GM23338 (cell line): ENCODE measurements around the gene RNASEH2A. TPM values are rescaled to one million over a fixed set of nuclear protein-coding genes. Genes with fewer than 3 reads are reported as not detected.

Experiments used
- ATAC-seq: fragments of 200-7000 bp; cut with Tn5 transposase; 3 replicates; pipeline ENCODE4 v1.9.1; 2020
- DNase-seq: peaks from one replicate; pipeline ENCODE4 v3.0.0-alpha.2; 2015; ENCODE audit warnings: low spot score
- H2AFZ ChIP-seq: fragments of 200-600 bp; sonication (generic); 2 replicates; pipeline ENCODE4 v1.8.0; 2016; ENCODE audit warnings: antibody characterized with exemption, mild to moderate bottlenecking, moderate library complexity
- H3F3A ChIP-seq: fragments of 200-600 bp; sonication (generic); replicated peaks from 2 replicates; pipeline ENCODE4 v1.8.0; 2017; ENCODE audit warnings: antibody characterized with exemption, mixed run types, low read depth
- H3K27ac ChIP-seq: fragments of 200-600 bp; sonication (generic); 2 replicates; pipeline ENCODE4 v1.6.1; 2016; ENCODE audit warnings: low read depth
- H3K27me3 ChIP-seq: fragments of 200-600 bp; sonication (generic); 2 replicates; pipeline ENCODE4 v1.8.0; 2016; ENCODE audit warnings: mild to moderate bottlenecking, mixed run types, moderate library complexity; ENCODE audit not compliant: insufficient read depth
- H3K36me3 ChIP-seq: fragments of 200-600 bp; sonication (generic); 2 replicates; pipeline ENCODE4 v1.8.0; 2016; ENCODE audit warnings: mild to moderate bottlenecking; ENCODE audit not compliant: insufficient read depth
- H3K4me1 ChIP-seq: fragments of 200-600 bp; sonication (generic); 2 replicates; pipeline ENCODE4 v1.8.0; 2016; ENCODE audit warnings: mild to moderate bottlenecking, moderate library complexity; ENCODE audit not compliant: insufficient read depth
- H3K4me2 ChIP-seq: fragments of 200-600 bp; sonication (generic); 2 replicates; pipeline ENCODE4 v1.7.1; 2017; ENCODE audit warnings: mixed run types
- H3K4me3 ChIP-seq: fragments of 200-600 bp; sonication (generic); 2 replicates; pipeline ENCODE4 v1.6.1; 2016; ENCODE audit warnings: mixed run types
- H3K79me2 ChIP-seq: fragments of 200-600 bp; sonication (generic); replicated peaks from 2 replicates; pipeline ENCODE4 v1.8.0; 2017; ENCODE audit warnings: mild to moderate bottlenecking; ENCODE audit not compliant: insufficient read depth
- H3K9me2 ChIP-seq: fragments of 200-600 bp; sonication (generic); 2 replicates; pipeline ENCODE4 v1.8.0; 2017; ENCODE audit not compliant: insufficient read depth
- H4K20me1 ChIP-seq: fragments of 200-600 bp; sonication (generic); replicated peaks from 2 replicates; pipeline ENCODE4 v1.8.0; 2017; ENCODE audit warnings: mild to moderate bottlenecking; ENCODE audit not compliant: insufficient read depth
- H3K27ac Mint-ChIP-seq: 2 replicates; pipeline ENCODE4 v1.8.0; 2020; ENCODE audit warnings: inconsistent platforms, mild to moderate bottlenecking, moderate library complexity, mixed read lengths
- H3K27me3 Mint-ChIP-seq: 3 replicates; pipeline ENCODE4 v1.8.0; 2022; ENCODE audit warnings: low read depth, mild to moderate bottlenecking, moderate library complexity, mixed read lengths, inconsistent platforms; ENCODE audit not compliant: insufficient read depth, poor library complexity
- H3K36me3 Mint-ChIP-seq: 3 replicates; pipeline ENCODE4 v1.8.0; 2021; ENCODE audit warnings: low read depth, mild to moderate bottlenecking, inconsistent platforms, moderate library complexity, mixed read lengths
- H3K4me1 Mint-ChIP-seq: 3 replicates; pipeline ENCODE4 v1.8.0; 2020; ENCODE audit warnings: mild to moderate bottlenecking, inconsistent platforms, mixed read lengths
- H3K4me3 Mint-ChIP-seq: 3 replicates; pipeline ENCODE4 v1.8.0; 2021; ENCODE audit warnings: moderate library complexity, mild to moderate bottlenecking, inconsistent platforms, mixed read lengths
- H3K9me3 Mint-ChIP-seq: 3 replicates; pipeline ENCODE4 v1.8.0; 2020; ENCODE audit warnings: moderate library complexity, mild to moderate bottlenecking, inconsistent platforms, mixed read lengths
- CREB1 ChIP-seq: fragments of 250-450 bp; sonication (Bioruptor Pico); IDR thresholded peaks from 2 replicates; pipeline ENCODE4 v1.5.0; 2020; ENCODE audit warnings: low read depth, mild to moderate bottlenecking, moderate library complexity
- EZH2 ChIP-seq: fragments of 200-600 bp; sonication (generic); IDR thresholded peaks from one replicate; pipeline ENCODE4 v1.8.0; 2017; ENCODE audit warnings: antibody characterized with exemption, mild to moderate bottlenecking, low read depth; ENCODE audit not compliant: unreplicated experiment
- EZH2phosphoT487 ChIP-seq: fragments of 200-600 bp; sonication (generic); IDR thresholded peaks from one replicate; pipeline ENCODE4 v1.8.1; 2018; ENCODE audit warnings: antibody characterized with exemption; ENCODE audit not compliant: unreplicated experiment
- JUNB ChIP-seq: IDR thresholded peaks from one replicate; pipeline ENCODE4 v1.6.1; 2016; ENCODE audit warnings: antibody characterized with exemption; ENCODE audit not compliant: unreplicated experiment
- NANOG ChIP-seq: IDR thresholded peaks from 2 replicates; pipeline ENCODE4 v1.6.1; 2016; ENCODE audit warnings: antibody characterized with exemption, borderline replicate concordance
- POLR2AphosphoS5 ChIP-seq: IDR thresholded peaks from 2 replicates; pipeline ENCODE4 v1.6.1; 2016; ENCODE audit warnings: antibody characterized with exemption, low read depth
- STAT1 ChIP-seq: IDR thresholded peaks from one replicate; pipeline ENCODE4 v1.6.1; 2016; ENCODE audit warnings: antibody characterized with exemption; ENCODE audit not compliant: unreplicated experiment
- ZNF331 ChIP-seq: fragments of 250-450 bp; sonication (Bioruptor Pico); IDR thresholded peaks from 2 replicates; pipeline ENCODE4 v1.5.0; 2020; ENCODE audit warnings: low read depth, mild to moderate bottlenecking, moderate library complexity
- polyA plus RNA-seq: library from polyadenylated mRNA; unstranded; fragments of >200 nt; fragmentation: Nextera tagmentation; extraction: Ambion mirVana; gene quantifications from 2 replicates; pipeline ENCODE4 v1.2.1, GENCODE V29; 2016
- total RNA-seq: library from RNA; depleted of rRNA; stranded (reverse); fragments of >200 nt; shearing (Covaris generic); gene quantifications from 2 replicates; pipeline ENCODE4 v1.2.3, GENCODE V29; 2014
- TF ChIP-seq, protein P1 (sequence below): fragments of 250-450 bp; sonication (Bioruptor Pico); IDR thresholded peaks from 2 replicates; pipeline ENCODE4 v1.5.0; 2020; ENCODE audit warnings: mild to moderate bottlenecking, moderate library complexity
- TF ChIP-seq, protein P2 (sequence below): IDR thresholded peaks from one replicate; pipeline ENCODE4 v1.6.1; 2018; ENCODE audit warnings: antibody characterized with exemption; ENCODE audit not compliant: unreplicated experiment
- TF ChIP-seq, protein P3 (sequence below), 2 experiments: fragments of 200-600 bp in 1 of 2; sonication (generic) in 1 of 2; conservative IDR thresholded peaks; 2 replicates each; pipeline versions ENCODE4 v1.5.1 to v1.6.1; 2016 to 2017; ENCODE audit warnings: antibody characterized with exemption in 2 of 2, low read depth in 2 of 2, mild to moderate bottlenecking in 2 of 2, moderate library complexity in 1 of 2

The RNASEH2A gene
- total and polyA plus RNA-seq, 2 experiments from 2014 or later, result 39.4 to 68.2 TPM

DNA sequence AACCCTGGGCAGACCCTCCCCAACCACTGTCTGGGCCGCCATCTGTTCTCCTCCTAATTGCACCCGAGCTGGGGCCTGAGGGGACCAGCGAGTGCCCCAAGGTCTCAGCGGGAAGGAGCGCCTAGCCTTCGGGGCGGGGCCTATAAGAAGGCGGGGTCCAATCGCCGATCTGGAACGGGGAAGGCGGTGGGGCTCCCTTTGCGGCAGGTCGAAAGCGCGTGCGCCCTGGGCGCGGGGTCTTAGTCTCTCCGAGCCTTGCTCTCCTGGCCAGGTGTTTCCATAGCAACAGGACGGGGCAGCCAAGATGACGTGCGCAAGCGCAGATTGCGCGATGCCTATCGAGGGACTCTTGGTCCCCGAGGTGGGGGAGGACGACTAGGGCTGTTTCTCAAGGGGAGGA is 34.7 kb downstream of the RNASEH2A start:
- H3K27me3 Mint-ChIP-seq, result peaks cover 17% of the 10 kb centered on the region
- ATAC-seq (peak; percentile 73), DNase-seq (peak; percentile 100)
- H3K9me3 Mint-ChIP-seq, result no peaks in the 10 kb centered on the region; the same call in 2 of the 3 replicates
- Histone ChIP-seq H3K27me3 (no peaks in the 10 kb centered on the region), H3K27ac (peak overlapping the region; percentile 78), H3K4me2 (peak overlapping the region; percentile 76), H3K79me2 (peaks cover 8% of the 10 kb centered on the region), H2AFZ (no peak overlapping the region), H3K9me2 (no peaks in the 10 kb centered on the region), H4K20me1 (peaks cover 11% of the 10 kb centered on the region), H3K36me3 (no peaks in the 10 kb centered on the region), H3K4me1 (peaks cover 19% of the 10 kb centered on the region), H3F3A (peaks cover 40% of the 10 kb centered on the region), H3K4me3 (peak overlapping the region; percentile 54)
- H3K4me1 Mint-ChIP-seq, result peaks cover 40% of the 10 kb centered on the region
- peak overlapping the region; percentile 79 for H3K4me3 Mint-ChIP-seq
- TF ChIP-seq, protein P1, sequence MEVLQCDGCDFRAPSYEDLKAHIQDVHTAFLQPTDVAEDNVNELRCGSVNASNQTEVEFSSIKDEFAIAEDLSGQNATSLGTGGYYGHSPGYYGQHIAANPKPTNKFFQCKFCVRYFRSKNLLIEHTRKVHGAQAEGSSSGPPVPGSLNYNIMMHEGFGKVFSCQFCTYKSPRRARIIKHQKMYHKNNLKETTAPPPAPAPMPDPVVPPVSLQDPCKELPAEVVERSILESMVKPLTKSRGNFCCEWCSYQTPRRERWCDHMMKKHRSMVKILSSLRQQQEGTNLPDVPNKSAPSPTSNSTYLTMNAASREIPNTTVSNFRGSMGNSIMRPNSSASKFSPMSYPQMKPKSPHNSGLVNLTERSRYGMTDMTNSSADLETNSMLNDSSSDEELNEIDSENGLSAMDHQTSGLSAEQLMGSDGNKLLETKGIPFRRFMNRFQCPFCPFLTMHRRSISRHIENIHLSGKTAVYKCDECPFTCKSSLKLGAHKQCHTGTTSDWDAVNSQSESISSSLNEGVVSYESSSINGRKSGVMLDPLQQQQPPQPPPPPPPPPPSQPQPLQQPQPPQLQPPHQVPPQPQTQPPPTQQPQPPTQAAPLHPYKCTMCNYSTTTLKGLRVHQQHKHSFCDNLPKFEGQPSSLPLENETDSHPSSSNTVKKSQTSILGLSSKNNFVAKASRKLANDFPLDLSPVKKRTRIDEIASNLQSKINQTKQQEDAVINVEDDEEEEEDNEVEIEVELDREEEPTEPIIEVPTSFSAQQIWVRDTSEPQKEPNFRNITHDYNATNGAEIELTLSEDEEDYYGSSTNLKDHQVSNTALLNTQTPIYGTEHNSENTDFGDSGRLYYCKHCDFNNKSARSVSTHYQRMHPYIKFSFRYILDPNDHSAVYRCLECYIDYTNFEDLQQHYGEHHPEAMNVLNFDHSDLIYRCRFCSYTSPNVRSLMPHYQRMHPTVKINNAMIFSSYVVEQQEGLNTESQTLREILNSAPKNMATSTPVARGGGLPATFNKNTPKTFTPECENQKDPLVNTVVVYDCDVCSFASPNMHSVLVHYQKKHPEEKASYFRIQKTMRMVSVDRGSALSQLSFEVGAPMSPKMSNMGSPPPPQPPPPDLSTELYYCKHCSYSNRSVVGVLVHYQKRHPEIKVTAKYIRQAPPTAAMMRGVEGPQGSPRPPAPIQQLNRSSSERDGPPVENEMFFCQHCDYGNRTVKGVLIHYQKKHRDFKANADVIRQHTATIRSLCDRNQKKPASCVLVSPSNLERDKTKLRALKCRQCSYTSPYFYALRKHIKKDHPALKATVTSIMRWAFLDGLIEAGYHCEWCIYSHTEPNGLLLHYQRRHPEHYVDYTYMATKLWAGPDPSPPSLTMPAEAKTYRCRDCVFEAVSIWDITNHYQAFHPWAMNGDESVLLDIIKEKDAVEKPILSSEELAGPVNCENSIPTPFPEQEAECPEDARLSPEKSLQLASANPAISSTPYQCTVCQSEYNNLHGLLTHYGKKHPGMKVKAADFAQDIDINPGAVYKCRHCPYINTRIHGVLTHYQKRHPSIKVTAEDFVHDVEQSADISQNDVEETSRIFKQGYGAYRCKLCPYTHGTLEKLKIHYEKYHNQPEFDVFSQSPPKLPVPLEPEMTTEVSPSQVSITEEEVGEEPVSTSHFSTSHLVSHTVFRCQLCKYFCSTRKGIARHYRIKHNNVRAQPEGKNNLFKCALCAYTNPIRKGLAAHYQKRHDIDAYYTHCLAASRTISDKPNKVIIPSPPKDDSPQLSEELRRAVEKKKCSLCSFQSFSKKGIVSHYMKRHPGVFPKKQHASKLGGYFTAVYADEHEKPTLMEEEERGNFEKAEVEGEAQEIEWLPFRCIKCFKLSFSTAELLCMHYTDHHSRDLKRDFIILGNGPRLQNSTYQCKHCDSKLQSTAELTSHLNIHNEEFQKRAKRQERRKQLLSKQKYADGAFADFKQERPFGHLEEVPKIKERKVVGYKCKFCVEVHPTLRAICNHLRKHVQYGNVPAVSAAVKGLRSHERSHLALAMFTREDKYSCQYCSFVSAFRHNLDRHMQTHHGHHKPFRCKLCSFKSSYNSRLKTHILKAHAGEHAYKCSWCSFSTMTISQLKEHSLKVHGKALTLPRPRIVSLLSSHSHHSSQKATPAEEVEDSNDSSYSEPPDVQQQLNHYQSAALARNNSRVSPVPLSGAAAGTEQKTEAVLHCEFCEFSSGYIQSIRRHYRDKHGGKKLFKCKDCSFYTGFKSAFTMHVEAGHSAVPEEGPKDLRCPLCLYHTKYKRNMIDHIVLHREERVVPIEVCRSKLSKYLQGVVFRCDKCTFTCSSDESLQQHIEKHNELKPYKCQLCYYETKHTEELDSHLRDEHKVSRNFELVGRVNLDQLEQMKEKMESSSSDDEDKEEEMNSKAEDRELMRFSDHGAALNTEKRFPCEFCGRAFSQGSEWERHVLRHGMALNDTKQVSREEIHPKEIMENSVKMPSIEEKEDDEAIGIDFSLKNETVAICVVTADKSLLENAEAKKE, result no peak
- 0 out of 2 replicates have a peak, but pooled peaks have one; percentile 26 for TF ChIP-seq CREB1 (CRISPR knock-in tag)
- peak overlapping the region; percentile 98 for H3K27ac Mint-ChIP-seq
- H3K36me3 Mint-ChIP-seq, result peaks cover 9% of the 10 kb centered on the region; the same call in 1 of the 3 replicates

DNA sequence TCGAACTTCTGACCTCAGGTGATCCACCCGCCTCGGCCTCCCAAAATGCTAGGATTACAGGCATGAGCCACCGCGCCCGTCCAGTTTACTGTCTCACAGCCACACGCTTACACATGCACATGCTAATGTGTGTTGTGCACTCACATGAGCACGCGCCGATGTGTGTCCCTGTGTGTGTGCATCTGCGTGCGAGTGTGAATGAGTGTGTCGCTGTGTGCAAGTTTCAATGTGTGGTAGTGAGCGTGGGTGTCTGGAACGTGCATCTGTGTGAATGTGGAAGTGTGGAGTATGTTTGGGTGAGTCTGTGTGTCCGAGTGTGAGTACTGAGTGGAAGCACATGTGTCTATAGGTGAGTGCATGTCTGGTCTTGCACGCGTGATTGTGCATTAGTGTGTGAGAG is 36.1 kb downstream of the RNASEH2A start:
- Histone ChIP-seq H3F3A (peaks cover 35% of the 10 kb centered on the region), H2AFZ (no peak overlapping the region), H4K20me1 (peaks cover 11% of the 10 kb centered on the region), H3K79me2 (peaks cover 8% of the 10 kb centered on the region), H3K9me2 (no peaks in the 10 kb centered on the region), H3K27me3 (no peaks in the 10 kb centered on the region), H3K27ac (no peak overlapping the region), H3K4me2 (no peak overlapping the region), H3K4me3 (no peak overlapping the region), H3K36me3 (no peaks in the 10 kb centered on the region), H3K4me1 (peaks cover 19% of the 10 kb centered on the region)
- ATAC-seq (no peak), DNase-seq (no peak)
- no peak overlapping the region for H3K27ac Mint-ChIP-seq
- peaks cover 17% of the 10 kb centered on the region for H3K27me3 Mint-ChIP-seq
- no peaks in the 10 kb centered on the region; the same call in 2 of the 3 replicates for H3K9me3 Mint-ChIP-seq
- peaks cover 9% of the 10 kb centered on the region; the same call in 1 of the 3 replicates for H3K36me3 Mint-ChIP-seq
- H3K4me1 Mint-ChIP-seq, result peaks cover 32% of the 10 kb centered on the region
- H3K4me3 Mint-ChIP-seq, result no peak overlapping the region
- TF ChIP-seq CREB1 (CRISPR knock-in tag) (no peak), EZH2 (no peak), STAT1 (no peak), EZH2phosphoT487 (no peak), NANOG (no peak), ZNF331 (CRISPR knock-in tag) (no peak), POLR2AphosphoS5 (no peak), JUNB (no peak)
- TF ChIP-seq, protein P2, sequence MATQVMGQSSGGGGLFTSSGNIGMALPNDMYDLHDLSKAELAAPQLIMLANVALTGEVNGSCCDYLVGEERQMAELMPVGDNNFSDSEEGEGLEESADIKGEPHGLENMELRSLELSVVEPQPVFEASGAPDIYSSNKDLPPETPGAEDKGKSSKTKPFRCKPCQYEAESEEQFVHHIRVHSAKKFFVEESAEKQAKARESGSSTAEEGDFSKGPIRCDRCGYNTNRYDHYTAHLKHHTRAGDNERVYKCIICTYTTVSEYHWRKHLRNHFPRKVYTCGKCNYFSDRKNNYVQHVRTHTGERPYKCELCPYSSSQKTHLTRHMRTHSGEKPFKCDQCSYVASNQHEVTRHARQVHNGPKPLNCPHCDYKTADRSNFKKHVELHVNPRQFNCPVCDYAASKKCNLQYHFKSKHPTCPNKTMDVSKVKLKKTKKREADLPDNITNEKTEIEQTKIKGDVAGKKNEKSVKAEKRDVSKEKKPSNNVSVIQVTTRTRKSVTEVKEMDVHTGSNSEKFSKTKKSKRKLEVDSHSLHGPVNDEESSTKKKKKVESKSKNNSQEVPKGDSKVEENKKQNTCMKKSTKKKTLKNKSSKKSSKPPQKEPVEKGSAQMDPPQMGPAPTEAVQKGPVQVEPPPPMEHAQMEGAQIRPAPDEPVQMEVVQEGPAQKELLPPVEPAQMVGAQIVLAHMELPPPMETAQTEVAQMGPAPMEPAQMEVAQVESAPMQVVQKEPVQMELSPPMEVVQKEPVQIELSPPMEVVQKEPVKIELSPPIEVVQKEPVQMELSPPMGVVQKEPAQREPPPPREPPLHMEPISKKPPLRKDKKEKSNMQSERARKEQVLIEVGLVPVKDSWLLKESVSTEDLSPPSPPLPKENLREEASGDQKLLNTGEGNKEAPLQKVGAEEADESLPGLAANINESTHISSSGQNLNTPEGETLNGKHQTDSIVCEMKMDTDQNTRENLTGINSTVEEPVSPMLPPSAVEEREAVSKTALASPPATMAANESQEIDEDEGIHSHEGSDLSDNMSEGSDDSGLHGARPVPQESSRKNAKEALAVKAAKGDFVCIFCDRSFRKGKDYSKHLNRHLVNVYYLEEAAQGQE, result no peak
- TF ChIP-seq, protein P3, sequence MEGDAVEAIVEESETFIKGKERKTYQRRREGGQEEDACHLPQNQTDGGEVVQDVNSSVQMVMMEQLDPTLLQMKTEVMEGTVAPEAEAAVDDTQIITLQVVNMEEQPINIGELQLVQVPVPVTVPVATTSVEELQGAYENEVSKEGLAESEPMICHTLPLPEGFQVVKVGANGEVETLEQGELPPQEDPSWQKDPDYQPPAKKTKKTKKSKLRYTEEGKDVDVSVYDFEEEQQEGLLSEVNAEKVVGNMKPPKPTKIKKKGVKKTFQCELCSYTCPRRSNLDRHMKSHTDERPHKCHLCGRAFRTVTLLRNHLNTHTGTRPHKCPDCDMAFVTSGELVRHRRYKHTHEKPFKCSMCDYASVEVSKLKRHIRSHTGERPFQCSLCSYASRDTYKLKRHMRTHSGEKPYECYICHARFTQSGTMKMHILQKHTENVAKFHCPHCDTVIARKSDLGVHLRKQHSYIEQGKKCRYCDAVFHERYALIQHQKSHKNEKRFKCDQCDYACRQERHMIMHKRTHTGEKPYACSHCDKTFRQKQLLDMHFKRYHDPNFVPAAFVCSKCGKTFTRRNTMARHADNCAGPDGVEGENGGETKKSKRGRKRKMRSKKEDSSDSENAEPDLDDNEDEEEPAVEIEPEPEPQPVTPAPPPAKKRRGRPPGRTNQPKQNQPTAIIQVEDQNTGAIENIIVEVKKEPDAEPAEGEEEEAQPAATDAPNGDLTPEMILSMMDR (conservative IDR thresholded peaks at IDR 0.05; ENCODE audit: low read depth in 2 of 2), result no peak
